ENCODE results near the gene DPH3.

DNA sequence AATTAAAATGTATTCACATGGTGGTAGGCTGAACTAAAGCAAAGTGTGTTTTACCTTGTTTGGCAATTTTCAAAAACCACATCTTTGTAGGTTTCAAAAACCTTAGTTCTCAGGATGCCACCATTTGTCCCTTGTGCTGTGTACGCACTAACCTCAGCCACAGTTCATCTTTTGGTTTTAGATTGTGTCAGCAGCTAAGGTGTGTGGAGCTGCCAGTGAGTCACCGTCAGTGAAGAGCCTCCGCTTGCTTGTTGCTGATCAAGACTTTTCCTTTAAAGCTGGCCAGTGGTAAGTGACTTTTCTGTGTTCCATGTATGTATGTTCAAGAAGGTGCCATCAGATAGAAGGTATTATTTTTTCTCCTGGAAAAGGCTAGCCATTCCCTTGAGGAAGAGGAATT is 21.4 kb upstream of the DPH3 start:
- TF ChIP-seq CTCF (IDR thresholded peaks at IDR 0.05) (no peak), POLR2AphosphoS5 (IDR thresholded peaks at IDR 0.05) (no peak), POLR2A (IDR thresholded peaks at IDR 0.05) (no peak), EP300 (IDR thresholded peaks at IDR 0.05) (no peak)
